Amniotic stem cell (primary cell): ENCODE results near the gene POPDC2.

ENCODE experiments used
- DNase-seq: peaks from one replicate; lab custom pipeline; 2025; lab: John Stamatoyannopoulos, UW

Gene POPDC2

DNA sequence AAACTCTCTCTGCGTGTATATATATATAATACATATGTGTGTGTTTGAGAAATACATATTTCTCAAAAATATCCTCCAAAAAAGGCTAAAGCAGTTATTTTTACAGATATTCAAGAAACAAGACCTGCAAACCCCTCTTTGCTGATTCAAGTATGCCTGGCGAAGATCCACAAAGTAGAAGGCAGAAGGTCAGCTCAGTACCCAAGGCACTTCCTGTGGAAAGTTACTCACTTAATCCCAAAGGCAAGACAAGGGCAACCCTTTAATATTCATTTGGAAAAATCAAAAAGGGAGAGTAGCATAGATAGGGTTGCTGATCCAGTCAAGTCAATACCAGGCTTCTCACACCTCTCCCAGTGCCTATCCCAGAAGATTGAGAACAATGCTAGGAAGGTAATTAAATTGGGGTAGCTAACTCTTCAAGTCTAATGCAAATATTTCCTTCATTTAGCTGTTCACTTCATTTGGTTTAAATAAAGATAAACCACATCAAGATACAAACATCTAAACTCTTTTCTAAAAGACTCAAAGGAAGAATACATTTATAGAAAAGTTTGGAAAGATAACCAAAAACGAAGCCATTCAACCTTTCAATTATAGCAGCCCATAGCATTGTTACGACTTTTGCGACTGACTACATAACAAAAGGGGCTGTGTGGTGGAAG is 9.6 kb upstream of the POPDC2 start:
- DNase-seq: no peak

DNA sequence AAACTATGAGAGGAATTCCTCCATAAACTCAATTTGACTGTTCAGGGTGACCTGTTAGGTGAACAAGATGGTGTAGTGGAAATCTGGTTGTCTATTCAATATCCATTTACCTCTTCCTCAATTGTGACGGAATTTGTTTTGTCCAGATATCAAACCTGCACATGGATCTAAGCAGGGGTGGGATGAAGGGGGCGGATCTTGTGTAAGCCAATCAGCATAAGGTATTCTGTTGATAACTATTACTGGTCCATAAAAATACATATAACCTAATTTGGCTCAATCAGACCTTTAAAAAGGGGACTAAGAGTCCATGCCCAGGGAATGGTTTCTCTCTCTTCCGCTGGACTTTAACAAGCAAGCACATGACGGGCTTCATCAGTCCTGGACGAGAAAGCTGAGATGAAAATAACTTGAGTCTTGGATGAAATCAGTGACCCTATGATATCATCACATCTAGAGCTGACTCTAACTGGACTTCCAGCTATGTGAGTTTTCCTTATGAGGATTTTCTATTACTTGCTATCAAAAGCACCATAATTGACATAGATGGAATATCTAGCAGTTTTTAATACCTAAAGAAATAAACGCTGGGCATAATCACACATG is 5.7 kb upstream of the POPDC2 start:
- no peak for DNase-seq

DNA sequence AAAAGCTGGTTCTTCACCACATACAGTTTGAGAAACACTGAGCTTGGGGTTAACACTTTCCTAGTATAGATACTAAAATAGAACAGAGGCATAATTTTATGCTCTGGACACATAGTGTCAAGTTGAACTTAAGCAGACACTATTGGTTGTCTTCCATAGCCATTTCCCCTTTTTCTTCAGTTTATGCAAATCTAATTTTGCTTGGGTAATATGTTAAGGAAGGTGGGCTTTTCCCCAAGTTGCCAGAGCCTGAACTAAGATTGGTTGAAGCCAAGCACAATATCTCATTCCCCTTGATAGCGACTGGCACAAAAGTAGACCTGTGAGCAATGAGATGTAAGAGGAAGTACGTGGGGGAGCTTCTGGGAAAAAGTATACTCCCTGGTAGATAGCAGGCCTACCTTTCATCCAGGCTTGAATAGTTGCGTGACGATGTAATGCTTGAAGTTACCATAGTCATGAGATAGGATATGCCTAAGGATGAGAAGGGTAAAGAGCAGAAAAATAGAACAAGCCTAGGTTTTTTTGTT is 4.5 kb upstream of the POPDC2 start:
- DNase-seq: no peak

DNA sequence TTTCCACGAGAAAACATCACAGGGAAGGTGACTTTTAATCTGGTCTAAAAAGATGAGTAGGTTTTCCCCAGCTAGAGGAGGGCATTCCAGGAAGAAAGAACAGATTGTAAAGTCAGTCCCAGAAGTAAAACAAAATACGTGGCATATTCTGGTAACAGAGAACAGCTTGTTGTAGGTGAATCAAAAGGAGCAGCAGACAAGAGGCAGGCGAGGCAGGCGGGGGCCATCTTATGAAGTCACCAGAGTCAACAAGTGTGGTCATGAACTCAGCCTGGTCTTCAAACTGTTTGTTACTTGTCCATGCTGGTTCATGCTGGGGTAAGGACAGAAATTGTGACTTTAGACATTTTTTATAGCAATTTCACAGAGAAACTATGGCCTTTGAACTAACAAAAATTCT is 4.0 kb upstream of the POPDC2 start:
- no peak for DNase-seq

DNA sequence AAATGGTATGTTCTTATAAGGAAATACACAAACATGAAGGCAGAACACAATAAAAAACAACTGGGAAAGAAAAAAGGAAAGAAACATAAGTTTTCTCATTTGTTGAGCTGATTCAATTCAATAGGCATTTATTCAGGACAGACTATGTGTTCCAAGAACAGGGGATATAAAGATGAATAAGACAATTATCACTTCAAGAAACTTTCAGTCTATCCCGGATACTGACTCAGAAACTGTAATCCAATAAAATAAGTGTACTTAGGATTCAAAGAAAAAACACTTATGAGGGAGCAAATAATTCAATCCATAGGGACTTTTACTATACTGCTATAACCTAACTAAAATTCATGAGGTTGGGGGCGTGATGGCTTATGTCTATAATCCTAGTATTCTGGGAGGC is 3.5 kb upstream of the POPDC2 start:
- no peak for DNase-seq

DNA sequence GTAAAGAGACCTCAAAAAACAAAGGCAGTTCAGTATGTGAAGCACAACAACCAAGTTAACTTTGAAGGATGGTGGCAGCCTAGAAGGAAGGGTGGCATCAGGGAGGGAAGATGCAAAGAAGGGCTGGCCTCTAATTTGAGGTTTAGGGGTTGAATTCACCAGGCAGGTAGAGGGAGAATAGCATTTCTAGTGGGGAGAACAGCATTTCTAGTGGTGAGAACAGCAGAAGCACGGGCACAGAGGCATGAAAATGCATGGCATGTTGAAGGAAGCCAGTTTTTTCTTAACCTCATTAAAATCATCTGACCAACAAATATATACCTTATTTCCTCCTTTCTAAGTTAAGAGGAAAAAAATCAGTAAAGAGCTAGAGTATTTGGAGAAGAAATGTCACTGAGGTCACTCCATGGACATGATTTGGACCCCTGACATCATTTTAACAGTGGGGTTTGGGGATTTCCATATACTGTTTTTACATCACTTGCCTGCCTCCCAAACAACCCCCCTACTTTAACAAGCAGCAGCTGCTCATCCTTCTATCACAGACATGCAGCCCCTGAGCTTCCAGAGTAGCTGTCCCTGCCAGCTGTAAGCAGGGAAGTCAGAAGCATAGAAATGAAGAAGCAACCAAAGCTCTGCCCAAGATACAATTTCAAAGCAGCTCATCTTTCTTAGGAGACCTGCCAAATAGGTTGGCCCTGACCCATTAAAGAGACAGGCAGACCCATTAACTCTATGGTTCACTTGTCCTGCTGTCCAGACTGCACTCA is 2.4 kb upstream of the POPDC2 start:
- no peak for DNase-seq

DNA sequence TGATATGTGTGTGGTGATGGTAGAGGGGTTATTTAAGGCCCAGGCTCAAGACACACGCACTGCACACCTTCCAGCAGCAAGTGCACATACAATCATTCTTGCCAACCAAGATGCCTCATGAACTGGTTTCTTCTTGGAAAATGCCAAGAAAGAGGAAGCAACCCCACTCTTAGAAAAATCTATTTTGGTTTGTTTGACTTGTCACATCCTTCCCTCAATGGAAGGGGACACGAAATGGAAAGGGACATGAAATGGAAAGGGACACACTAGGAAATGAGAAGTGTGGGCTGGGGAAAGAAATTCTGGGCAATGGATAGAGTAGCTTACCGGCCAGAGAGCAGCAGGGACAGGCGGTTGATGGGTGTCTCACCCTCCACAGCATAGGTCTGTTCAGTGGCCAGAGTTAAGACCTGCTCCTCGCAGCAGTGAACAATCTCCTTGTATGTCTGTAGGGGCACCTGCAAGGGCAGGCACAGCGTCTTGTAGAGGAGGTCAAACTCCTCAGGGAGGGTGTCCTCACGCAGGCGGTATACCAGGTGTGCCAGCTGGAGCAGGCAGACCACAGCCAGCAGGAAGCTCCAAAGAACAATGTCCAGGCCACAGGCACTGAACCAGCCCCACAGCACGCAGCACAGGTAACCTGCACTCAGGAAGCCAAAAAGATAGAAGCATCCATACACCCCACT is 640 bp downstream of the POPDC2 start:
- DNase-seq: no peak

DNA sequence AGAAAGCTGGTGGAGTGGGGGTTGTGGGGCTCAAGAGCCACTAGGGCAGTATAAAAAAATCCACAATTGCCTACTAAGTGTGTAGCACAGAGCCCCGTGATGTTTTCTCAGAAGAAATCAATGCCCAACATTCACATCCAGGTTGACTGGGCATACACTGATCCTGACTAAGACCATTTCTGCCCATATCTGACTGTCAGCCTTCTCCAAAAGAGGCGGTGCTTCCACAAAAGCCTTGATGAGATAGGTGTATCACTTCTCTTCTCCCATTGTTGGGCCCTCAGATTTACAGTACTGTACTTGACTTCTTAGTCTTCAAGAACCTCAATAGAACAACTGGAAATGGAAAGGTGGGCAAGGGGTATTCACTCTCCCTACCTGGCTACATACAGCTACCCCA is 1.4 kb downstream of the POPDC2 start:
- no peak for DNase-seq

DNA sequence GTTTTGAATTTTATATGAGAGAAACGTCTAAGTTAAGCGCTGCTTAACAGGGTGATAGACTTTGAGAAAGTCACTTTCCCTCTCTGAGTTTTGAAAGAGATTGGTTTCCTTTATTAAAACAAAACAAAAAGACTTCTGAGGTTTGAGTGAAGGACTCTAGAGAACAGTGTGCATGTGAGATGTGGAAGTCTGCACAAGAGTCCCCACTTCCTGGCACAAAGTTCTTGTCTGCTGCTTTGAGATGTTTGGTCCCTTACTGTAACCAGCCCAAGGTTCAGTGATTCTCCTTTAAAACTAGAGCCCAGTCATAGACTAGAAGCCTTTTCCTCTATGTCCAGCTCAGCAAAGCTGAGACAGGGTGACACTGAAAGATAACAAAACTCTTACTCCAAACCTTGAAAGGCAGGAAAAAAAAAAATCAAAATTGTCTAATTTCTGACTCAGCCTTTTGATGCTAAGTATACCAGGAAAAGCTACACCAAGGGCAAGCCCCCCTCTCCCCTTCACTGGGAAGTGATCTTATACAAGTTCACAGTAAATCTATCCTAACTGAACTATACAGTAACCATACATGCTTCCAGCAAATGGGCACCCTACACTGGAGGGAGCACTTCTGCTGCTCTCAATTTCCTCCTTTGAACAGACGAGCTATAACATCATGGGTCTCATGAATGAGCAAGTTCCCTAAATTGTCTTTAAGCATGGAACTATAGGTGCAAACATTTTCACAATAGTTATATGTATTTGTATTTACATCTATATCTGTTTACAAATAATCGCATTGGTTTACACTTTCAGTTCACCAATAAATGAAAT is 2.3 kb downstream of the POPDC2 start:
- no peak for DNase-seq

DNA sequence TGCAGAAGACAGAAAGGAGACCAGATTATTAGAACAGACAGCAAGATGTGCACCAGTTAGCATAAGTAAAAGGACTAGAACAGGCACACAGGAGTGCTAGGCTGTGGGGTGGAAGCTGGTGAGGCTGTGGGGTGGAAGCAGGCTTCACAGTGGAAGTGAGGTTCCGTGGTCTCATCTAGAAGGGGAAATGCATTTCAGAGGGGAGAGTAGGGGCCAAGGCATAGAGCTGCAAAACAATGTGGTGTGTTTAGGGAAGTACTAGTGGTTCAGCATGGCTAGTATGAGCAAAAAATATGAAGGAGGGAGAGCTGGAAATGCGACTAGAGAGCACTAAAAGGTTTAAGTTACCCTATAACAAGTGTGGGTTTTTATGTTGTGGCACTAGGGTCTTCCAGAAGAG is 6.5 kb downstream of the POPDC2 start:
- no peak for DNase-seq

DNA sequence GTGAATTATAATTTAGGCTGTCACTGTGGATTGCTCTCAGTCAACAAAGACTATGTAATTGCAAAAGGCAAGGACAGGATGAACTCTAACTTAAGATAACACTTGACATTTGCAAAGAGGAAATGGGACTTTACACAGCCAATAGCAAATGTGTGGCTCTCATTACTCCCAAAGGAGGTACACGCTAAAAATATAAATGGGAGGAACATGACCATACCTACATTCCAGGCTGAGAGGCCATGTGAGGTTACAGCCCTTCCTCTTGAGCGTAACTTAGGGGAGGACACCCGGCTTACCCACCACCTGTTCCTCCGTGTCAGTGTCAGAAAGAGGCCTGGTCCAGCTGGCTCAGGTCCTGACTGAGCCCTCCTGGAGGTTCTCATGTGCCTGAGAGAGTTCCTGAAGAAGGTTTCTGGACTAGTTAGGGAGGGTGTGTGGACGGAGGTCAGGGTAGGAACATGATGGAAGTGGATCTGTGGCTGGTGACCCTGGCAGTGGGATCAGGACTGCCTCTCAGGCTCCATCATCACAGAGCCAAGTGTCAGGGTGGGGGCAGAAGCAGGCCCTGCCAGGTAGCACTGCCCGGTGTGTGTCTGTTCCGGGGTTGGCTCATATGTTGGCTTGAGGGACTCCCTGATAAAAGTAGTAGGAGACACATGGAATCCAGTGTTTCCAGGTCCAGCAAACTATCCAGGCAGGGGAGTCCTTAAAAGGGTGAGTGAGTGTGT is 7.9 kb downstream of the POPDC2 start:
- no peak for DNase-seq

DNA sequence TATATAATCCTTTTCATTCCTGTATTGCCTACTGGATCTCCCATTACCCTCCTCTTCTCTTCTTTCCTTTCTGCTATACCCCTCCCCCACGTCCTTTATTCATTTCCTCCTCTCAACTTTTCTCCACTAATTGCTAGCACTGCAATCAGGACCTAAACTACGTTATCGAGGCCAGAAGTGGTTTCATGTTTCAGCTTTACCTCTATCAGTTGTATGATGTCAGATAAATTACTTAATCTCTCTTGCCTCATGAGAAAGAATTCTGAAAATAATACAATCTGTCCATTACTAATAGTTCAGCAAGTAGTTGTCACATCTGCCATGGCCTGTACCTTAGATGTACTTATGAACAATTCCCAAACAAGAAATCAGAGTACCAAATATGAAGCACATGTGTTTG is 10.6 kb downstream of the POPDC2 start:
- no peak for DNase-seq

DNA sequence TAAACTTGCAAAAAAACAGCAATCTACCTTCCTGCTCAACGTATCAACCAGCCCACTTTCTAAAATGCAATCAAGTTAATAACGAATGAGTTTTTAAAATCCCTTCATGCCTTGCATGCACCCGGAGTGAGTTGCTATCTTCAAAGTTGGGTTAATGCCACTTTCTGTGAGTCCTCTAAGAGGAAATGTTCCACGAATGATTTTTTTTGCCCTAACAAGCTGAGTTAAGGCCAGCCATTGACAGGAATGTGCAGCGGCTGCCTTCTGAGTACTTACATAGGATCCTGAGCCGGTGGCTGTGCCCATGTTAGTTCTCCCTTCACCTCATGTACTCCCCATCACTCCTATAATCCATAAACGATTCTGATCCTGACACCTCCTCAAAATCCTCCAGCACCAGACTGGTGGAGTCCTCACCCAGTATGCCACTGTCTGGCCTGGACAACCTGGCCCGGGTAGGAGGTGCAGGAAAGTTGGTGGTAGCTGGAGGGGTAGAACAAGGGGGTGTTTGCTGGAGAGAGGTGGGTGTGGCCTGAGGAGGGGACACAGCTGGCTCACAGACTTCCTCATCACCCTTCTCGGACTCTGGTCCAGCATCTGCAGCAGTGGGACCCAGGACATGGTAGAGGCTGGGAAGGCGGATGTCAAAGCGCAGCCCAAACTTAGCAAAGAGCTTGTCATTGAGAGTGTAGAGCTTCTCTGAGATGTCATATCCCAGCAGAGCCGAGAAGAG is 12.4 kb downstream of the POPDC2 start:
- DNase-seq: no peak

DNA sequence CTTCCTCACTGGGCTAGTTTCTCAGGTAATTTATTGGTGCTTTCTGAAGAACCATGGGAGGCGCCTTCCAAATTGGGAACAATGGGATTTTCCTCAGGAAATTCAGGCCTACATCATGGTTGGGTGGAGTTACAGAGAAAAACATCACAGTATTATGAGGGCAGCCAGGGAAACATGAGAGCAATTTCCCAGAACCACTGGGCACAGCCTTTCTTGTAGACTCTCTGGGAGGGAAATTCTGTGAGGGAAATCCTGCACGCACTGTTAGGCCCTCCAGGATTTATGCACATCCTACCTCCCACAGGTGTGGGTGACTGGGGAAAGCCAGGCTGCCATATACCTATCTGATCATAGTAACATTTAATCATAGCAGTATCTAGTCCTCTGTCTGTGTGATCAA is 13.2 kb downstream of the POPDC2 start:
- no peak for DNase-seq

DNA sequence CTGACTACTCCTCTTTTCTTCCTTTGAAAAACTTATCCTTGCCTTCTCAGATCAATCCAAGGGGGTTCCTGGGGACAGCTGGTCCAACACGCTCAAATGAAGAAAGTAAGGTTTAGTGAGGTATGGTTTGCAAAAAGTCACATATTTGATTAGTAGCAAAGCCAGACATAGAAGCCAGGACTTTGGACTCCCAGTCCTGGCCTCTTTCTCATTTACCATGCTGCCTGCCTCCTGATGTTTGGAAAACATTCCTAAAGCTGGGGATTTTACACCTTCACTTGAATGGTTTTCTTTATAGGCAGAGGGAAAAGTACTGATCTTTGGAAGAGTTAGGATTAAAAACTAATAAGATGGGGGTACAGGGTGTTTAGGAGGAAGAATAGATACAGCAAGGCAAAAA is 14.6 kb downstream of the POPDC2 start:
- no peak for DNase-seq

DNA sequence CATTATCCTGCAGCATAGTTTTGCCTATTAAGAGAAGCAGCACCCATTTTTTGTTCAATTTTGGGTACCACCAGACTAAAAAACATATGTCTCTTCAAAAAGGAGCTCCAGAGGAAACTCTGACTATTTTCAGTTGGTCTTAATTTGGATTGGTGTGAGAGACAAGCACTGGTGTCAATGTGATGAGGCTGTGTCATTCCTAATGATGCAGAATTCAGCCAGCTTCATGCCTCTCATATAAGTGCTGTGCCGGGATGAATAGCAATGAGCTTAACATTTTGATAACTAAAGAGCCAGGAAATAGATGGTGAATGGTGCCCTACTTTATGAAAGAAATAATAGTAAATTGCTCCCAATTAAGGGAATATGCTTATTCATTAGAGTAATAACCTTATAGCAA is 15.9 kb downstream of the POPDC2 start:
- DNase-seq: no peak

DNA sequence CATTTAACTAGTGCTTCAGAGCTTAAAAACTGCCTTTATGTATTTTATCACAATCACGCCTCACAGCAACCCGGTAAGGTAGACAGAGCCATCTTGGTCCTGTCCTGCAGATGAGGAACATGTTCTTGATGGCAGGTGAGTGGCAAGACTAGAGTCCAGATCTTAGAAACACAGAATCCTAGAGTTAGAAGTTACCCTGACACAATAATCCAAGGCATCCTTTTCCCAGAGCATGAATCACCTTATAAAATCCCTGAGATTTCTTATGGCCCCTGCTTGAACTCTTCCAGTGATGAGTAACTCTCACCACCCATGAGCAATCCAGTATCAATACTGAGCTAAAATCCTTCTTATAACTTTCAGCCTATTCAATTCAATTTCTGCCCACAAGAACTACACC is 16.9 kb downstream of the POPDC2 start:
- peak; percentile 63 for DNase-seq

DNA sequence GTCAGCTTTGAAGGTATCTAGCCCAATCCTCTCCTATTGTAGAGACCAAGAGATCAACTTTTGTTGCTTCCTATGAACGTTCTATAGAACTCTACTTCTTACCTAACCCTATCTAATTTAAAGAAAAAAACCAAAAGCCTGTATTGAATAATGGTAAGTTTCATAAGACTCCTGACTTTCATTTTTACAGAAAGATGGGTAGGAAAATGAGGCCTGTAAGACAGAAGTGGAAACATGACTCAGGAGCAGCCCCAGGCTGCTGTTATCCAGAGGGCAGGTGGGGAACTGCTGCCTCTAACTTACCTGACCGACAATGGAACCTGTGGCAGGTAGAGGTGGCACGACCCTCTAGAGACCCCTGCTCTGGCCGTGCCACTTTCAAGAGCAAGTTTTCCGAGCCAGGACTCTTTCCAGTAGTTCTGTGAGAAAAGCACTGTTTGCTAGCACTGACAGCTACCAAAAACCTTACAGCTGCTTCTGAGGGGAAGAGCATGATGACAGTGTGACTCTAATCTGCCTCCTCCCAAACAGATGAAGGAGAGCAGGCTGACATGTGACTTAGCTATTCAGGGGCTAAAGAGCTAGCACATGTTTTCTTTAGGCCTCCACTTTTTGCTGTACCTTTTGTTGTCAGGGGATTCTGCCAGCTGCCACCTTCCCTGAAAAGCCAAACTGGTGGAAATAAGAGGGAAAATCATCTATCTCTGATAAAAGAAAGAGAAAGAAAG is 17.5 kb downstream of the POPDC2 start:
- DNase-seq: no peak

DNA sequence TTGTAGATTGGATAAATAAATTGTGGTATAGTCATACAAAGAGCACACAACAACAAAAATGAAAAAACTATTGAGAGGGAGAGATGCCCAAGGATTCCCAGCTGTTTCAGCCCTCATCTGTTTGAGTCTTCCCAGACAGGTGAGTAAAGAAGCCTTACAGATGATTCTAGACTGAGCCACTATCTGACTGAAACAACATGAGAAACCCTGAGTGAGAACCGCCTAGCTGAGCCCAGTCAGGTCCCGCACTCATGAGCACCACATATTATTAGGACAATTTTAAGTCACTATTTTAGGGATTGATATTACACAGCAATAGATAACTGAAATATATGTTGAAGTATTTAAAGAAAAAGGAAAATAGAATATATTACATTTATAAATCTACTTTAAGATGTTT is 19.0 kb downstream of the POPDC2 start:
- no peak for DNase-seq
